Neural progenitor cell (in vitro differentiated cells): ENCODE data around the gene IL33. TPM values are rescaled to one million over a fixed set of nuclear protein-coding genes. Genes with fewer than 3 reads are reported as not detected.

ENCODE experiments used
- DNase-seq: peaks from one replicate; pipeline ENCODE4 v3.0.0-alpha.2; 2016; ENCODE audit warnings: low spot score
- H2AFZ ChIP-seq: fragments of 200-600 bp; sonication (generic); replicated peaks from 2 replicates; pipeline ENCODE4 v1.6.1; 2016; ENCODE audit warnings: antibody characterized with exemption
- H3F3A ChIP-seq: fragments of 200-600 bp; sonication (generic); 2 replicates; pipeline ENCODE4 v1.6.1; 2016; ENCODE audit warnings: antibody characterized with exemption, low read depth
- H3K27ac ChIP-seq: fragments of 200-600 bp; sonication (generic); 2 replicates; pipeline ENCODE4 v1.5.1; 2016; ENCODE audit warnings: mild to moderate bottlenecking
- H3K27me3 ChIP-seq: fragments of 200-600 bp; sonication (generic); 2 replicates; pipeline ENCODE4 v1.6.1; 2016; ENCODE audit warnings: mild to moderate bottlenecking, moderate library complexity
- H3K36me3 ChIP-seq: fragments of 200-600 bp; sonication (generic); 2 replicates; pipeline ENCODE4 v1.5.1; 2016
- H3K4me1 ChIP-seq: fragments of 200-600 bp; sonication (generic); 2 replicates; pipeline ENCODE4 v1.6.1; 2016; ENCODE audit warnings: mixed run types
- H3K4me2 ChIP-seq: fragments of 200-600 bp; sonication (generic); 2 replicates; pipeline ENCODE4 v1.6.1; 2016
- H3K4me3 ChIP-seq: fragments of 200-600 bp; sonication (generic); 2 replicates; pipeline ENCODE4 v1.5.1; 2016
- H3K79me2 ChIP-seq: fragments of 200-600 bp; sonication (generic); 2 replicates; pipeline ENCODE4 v1.6.1; 2016; ENCODE audit warnings: low read depth
- H3K9ac ChIP-seq: fragments of 200-600 bp; sonication (generic); 2 replicates; pipeline ENCODE4 v1.6.1; 2016
- H3K9me3 ChIP-seq: fragments of 200-600 bp; sonication (generic); 2 replicates; pipeline ENCODE4 v1.5.1; 2016; ENCODE audit warnings: low read depth
- H4K20me1 ChIP-seq: fragments of 200-600 bp; sonication (generic); 2 replicates; pipeline ENCODE4 v1.6.1; 2016; ENCODE audit warnings: low read depth
- H3K27ac Mint-ChIP-seq: 3 replicates; pipeline ENCODE4 v1.8.0; 2021; ENCODE audit warnings: mixed read lengths
- H3K27me3 Mint-ChIP-seq: 2 replicates; pipeline ENCODE4 v1.8.0; 2022; ENCODE audit warnings: low read depth, mild to moderate bottlenecking, inconsistent platforms, moderate library complexity, mixed read lengths; ENCODE audit not compliant: insufficient read depth
- H3K36me3 Mint-ChIP-seq: 3 replicates; pipeline ENCODE4 v1.8.0; 2021; ENCODE audit warnings: mixed read lengths
- H3K4me1 Mint-ChIP-seq: 3 replicates; pipeline ENCODE4 v1.8.0; 2021; ENCODE audit warnings: mixed read lengths
- H3K4me3 Mint-ChIP-seq: 3 replicates; pipeline ENCODE4 v1.8.0; 2021; ENCODE audit warnings: mild to moderate bottlenecking, moderate library complexity, mixed read lengths
- H3K9me3 Mint-ChIP-seq: 3 replicates; pipeline ENCODE4 v1.8.0; 2020; ENCODE audit warnings: mixed read lengths
- CTCF ChIP-seq: fragments of 200-600 bp; sonication (generic); IDR thresholded peaks from 2 replicates; pipeline ENCODE4 v1.5.1; 2017; ENCODE audit warnings: antibody characterized with exemption, mild to moderate bottlenecking
- EZH2 ChIP-seq: fragments of 200-600 bp; sonication (generic); IDR thresholded peaks from 2 replicates; pipeline ENCODE4 v1.6.1; 2017; ENCODE audit warnings: antibody characterized with exemption, mild to moderate bottlenecking, moderate library complexity
- EZH2phosphoT487 ChIP-seq: fragments of 200-600 bp; sonication (generic); IDR thresholded peaks from 2 replicates; pipeline ENCODE4 v1.6.1; 2017; ENCODE audit warnings: antibody characterized with exemption
- total RNA-seq: library from RNA; depleted of rRNA; stranded (reverse); fragments of >200 nt; gene quantifications from 2 replicates; pipeline ENCODE4 v1.2.3, GENCODE V29; 2015; ENCODE audit warnings: low replicate concordance

The IL33 gene
- total RNA-seq, 1 donor from 2014 or later: not detected

DNA sequence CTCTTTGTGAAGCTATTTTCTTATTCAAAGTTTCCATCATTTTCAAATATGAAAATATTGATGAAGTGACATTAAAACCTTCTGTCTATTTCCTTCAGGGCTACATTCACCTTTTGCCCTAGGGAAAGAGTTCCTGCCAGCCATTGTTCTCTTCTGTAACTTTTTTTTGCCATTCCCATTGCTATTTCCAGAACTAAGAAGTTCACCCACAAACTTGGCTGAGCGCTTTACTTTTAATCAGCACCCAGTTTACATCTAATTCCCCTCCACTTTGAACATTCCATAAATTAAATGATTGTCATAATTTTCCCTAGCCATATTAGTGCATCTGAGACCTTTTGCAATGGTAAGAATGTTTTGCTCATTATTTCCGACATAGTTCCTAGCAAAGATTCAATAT, 4.4 kb downstream of the IL33 start:
- peaks cover 3% of the 10 kb centered on the region for H3K4me1 Mint-ChIP-seq
- no peaks in the 10 kb centered on the region for H4K20me1 ChIP-seq
- H3K27me3 Mint-ChIP-seq: no peaks in the 10 kb centered on the region
- H3K4me2 ChIP-seq: no peak overlapping the region
- no peaks in the 10 kb centered on the region for H3K36me3 Mint-ChIP-seq
- H3K9ac ChIP-seq: no peak overlapping the region
- no peaks in the 10 kb centered on the region for H3K27me3 ChIP-seq
- H3K27ac ChIP-seq: no peak overlapping the region
- H3K36me3 ChIP-seq: no peaks in the 10 kb centered on the region
- H3K79me2 ChIP-seq: no peaks in the 10 kb centered on the region
- H3K4me1 ChIP-seq: peaks cover 3% of the 10 kb centered on the region
- no peak for DNase-seq
- no peaks in the 10 kb centered on the region for H3K9me3 Mint-ChIP-seq
- no peaks in the 10 kb centered on the region for H3F3A ChIP-seq
- no peaks in the 10 kb centered on the region for H3K9me3 ChIP-seq
- no peak overlapping the region for H3K4me3 ChIP-seq
- no peak overlapping the region for H3K4me3 Mint-ChIP-seq
- TF ChIP-seq CTCF (no peak), EZH2 (no peak), EZH2phosphoT487 (no peak)
- H2AFZ ChIP-seq: no peak overlapping the region
- H3K27ac Mint-ChIP-seq: no peak overlapping the region

GRCh38 chr9:6224393-6225154, 9.0 kb downstream of the IL33 start:
- DNase-seq: no peak
- Histone ChIP-seq H3K4me3 (no peak overlapping the region), H3K9ac (no peak overlapping the region), H3F3A (no peaks in the 10 kb centered on the region), H3K4me1 (no peaks in the 10 kb centered on the region), H3K36me3 (no peaks in the 10 kb centered on the region), H2AFZ (no peak overlapping the region), H3K4me2 (no peak overlapping the region), H3K27me3 (no peaks in the 10 kb centered on the region), H3K27ac (no peak overlapping the region), H3K79me2 (no peaks in the 10 kb centered on the region), H3K9me3 (no peaks in the 10 kb centered on the region), H4K20me1 (no peaks in the 10 kb centered on the region)
- Mint-ChIP-seq H3K4me3 (no peak overlapping the region), H3K27ac (no peak overlapping the region), H3K36me3 (no peaks in the 10 kb centered on the region), H3K9me3 (no peaks in the 10 kb centered on the region), H3K27me3 (no peaks in the 10 kb centered on the region), H3K4me1 (no peaks in the 10 kb centered on the region)
- TF ChIP-seq EZH2phosphoT487 (no peak), CTCF (no peak)

DNA sequence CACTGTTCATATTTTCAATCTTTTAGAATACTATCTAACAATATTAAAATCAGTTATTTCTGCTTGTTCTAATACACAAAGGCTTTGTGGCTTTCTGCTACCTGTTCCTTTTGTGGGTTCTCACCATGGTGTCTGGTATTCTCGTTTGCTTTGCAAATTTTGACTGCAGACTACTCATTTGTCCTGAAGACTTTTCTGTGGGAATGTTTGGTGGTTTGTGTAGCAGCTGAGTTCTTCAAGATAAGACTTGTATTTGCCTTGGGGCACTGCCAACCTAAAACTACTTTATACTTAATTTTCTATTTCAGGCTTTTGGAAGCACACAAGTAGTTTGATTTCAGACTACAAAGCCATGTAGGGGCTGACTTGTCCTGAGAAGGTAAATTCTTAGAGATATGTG, 11.1 kb downstream of the IL33 start:
- Histone ChIP-seq H3K9me3 (no peaks in the 10 kb centered on the region), H3K9ac (no peak overlapping the region), H3K79me2 (no peaks in the 10 kb centered on the region), H3K4me2 (no peak overlapping the region), H3K4me3 (no peak overlapping the region), H3K36me3 (no peaks in the 10 kb centered on the region), H3K27ac (no peak overlapping the region), H4K20me1 (no peaks in the 10 kb centered on the region), H2AFZ (peak overlapping the region; percentile 37), H3K27me3 (no peaks in the 10 kb centered on the region), H3K4me1 (no peaks in the 10 kb centered on the region), H3F3A (no peaks in the 10 kb centered on the region)
- H3K27me3 Mint-ChIP-seq: no peaks in the 10 kb centered on the region
- no peak overlapping the region for H3K4me3 Mint-ChIP-seq
- H3K4me1 Mint-ChIP-seq: no peaks in the 10 kb centered on the region
- no peaks in the 10 kb centered on the region for H3K36me3 Mint-ChIP-seq
- no peak for DNase-seq
- H3K9me3 Mint-ChIP-seq: no peaks in the 10 kb centered on the region
- TF ChIP-seq CTCF: no peak
- H3K27ac Mint-ChIP-seq: no peak overlapping the region
